HG03159 (cell line): ENCODE data around the gene CES5A.
"Not testable (repeated sequence)": the region's sequence is repeated elsewhere in the genome, so short reads cannot be mapped to it uniquely, and the experiment has no call there.

Experiments
- ATAC-seq: cut with Tn5 transposase; IDR thresholded peaks from one replicate; pipeline ENCODE4 v1.9.1; 2021; ENCODE audit warnings: mild to moderate bottlenecking, moderate library complexity; ENCODE audit not compliant: unreplicated experiment

CES5A gene, protein sequence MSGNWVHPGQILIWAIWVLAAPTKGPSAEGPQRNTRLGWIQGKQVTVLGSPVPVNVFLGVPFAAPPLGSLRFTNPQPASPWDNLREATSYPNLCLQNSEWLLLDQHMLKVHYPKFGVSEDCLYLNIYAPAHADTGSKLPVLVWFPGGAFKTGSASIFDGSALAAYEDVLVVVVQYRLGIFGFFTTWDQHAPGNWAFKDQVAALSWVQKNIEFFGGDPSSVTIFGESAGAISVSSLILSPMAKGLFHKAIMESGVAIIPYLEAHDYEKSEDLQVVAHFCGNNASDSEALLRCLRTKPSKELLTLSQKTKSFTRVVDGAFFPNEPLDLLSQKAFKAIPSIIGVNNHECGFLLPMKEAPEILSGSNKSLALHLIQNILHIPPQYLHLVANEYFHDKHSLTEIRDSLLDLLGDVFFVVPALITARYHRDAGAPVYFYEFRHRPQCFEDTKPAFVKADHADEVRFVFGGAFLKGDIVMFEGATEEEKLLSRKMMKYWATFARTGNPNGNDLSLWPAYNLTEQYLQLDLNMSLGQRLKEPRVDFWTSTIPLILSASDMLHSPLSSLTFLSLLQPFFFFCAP

DNA sequence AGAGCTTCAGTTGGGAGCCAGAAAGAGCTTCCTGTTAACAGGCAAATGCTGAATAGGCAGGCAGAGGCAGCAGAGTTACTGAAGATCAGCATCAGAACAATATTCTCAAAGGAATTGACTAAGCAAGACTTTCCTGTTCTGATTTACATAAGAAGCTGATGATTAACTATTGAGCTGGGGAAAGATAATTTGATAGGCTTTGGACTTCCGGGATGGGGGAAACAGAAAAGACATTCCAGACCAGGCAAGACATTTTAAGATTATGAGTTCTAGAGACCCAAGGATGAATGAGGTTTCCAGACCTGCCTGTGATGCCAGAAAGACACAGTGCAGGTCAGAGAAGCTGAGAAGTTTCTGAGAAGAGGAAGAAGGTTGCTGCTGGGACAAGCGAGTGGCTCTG is at the start of gene CES5A:
Gene CES5A, minus strand, starts transcription at position 101 of the 400 bp plus-strand sequence. CDS start 152 bp downstream, outside the sequence.
- no peak for ATAC-seq

DNA sequence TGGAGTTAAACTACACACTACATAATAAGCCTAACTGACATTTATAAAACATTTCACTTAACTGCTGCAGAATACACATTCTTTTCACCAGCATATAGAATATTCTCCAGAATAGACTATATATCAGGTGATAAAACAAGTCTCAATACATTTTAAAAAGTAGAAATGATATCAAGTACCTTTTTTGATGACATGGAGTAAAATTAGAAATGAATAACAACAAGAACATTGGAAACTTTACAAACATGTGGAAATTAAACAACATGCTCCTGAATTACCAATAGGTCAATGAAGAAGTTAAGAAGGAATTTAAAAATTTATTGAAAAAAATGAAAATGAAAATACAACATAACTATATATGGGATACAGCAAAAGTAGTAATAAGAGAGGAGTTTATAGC is 47.5 kb upstream of the CES5A start:
- ATAC-seq: no peak

DNA sequence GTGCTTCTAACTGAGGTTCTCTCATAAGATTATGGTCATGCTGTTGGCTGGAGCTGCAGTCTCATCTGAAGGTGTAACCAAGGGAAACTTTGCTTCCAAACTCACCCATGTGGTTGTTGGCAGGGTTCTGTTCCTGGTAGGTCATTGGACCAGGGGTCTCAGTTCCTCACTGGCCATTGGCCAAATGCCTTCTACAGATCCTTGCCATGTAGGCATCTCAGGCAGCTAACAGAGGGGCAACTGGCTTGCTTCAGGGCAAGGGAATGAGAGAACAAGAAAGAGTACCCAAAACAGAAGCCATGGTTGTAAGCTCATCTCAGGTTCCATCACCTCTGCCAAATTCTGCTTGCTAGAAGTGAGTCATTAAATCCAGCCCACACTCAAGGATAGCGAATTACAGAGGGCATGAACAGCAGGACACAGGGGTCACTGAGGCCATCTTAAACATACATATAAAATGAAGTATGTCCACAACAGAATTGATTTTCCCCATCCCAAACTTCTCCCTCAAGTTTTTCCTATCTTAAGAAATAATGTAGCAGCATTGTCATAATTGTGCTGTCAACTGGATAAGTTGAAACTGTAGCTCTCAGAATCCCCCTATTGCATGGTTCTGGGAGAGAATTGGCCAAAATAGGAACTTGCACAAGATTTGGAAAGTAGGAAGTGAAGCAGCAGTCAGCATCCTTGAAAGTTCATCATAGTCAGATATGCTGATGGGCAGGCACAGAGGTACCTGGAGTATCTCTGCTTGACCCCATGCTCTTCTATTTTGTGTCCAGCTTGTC is 42.4 kb upstream of the CES5A start:
- no peak for ATAC-seq

DNA sequence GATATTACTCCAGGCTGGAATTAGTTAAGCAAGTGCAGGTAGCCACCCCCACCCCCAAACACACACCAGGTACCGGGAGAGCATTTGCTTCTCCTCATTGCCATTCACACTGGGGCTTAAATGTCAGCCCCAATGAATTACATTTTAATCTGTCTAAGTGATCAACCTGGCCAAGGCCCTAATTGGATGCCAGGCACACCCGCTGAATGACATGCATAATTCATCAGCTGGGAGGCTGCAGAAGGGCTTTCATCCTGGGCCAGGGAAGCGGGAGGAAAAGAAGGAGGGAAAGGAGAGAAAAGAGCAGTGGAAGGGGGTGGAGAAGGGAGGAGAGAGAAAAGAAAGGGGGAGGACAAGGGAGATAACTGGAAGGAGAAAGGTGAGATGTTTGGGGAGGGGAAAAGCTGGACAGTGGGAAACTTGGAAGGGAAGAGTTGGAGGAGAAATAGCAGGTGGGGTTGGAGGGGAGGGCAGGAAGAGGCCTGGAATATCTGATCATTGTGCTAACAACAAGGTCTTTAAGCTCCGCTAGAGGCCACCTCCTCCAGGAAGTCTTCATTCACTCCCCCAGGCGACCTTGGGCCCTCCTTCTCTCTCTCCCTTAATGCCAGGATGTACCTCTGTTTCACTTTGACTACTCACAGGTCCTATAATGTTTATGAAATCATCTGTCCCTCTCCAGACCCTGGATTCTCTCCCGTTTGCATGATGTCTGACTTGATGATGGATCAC is 40.1 kb upstream of the CES5A start:
- no peak for ATAC-seq

DNA sequence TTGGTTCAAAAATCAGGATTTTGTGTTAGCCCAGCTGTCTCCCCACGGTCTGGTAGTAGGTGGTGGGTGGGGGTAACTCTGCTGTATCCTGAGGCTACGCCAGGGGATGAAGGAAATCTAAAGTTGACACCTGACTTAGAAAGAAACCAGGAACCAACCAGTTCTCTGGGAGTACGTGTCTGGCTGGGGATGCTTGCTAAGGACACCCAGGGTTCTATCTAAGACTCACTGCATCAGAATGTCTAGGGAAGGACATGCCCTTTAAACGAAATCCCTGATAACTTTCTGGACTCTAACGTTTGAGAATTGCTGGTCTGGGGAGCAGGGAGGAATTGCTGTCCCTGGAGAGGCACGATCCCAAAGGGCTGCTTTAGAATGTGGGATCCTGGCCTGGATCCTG is 39.2 kb upstream of the CES5A start:
- no peak for ATAC-seq

DNA sequence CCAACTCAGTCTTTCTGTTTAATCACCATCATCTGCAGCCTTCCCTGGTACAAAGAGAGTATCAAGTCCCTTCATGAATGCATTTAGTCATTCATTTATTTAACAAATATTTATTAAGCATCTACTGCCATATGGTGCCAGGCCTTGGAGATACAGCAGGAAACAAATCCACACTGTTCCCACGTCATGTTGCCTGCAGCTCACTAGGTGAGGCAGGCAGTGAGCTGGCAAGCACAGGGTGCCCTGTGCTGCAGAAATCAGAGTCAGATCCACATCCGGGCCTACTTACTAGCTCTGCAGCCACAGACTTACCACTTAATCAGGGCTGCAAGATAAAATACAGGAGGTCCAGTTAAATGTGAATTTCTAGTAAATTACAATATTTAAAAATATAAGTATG is 38.5 kb upstream of the CES5A start:
- no peak for ATAC-seq

DNA sequence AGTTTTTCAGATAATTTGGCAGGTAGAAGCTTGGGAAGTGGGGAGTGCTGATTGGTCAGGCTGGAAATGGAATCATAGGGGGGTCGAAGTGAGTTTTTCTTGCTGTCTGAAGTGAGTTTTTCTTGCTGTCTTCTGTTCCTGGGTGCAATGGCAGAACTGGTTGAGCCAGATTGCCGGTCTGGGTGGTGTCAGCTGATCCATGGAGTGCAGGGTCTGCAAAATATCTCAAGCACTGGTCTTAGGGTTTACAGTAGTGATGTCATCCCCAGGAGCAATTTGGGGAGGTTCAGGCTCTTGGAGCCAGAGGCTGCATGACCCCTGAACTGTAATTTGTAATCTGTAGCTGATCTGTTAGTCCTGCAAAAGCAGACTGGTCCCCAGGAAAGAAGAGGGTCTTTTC is 37.9 kb upstream of the CES5A start:
- ATAC-seq: not testable (repeated sequence)

DNA sequence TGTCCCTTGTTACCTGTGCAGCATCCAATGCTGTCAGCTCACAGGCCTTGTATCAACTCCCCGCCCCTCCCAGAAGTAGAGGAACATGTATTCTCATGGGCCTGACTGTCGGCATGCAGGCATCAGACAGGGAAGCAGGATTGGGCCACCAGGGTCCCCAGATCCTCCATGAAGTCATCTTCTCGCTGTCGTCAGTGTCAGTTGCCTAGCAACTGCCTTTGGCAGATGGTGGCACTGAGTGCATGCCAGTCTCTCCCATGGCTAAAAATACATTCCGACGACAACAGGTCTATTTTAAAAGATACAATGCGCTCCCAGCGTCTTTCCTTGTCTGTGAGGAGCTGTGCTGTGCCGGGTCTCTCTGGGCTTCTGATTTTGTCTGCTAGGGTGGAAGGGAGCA is 36.8 kb upstream of the CES5A start:
- ATAC-seq: no peak

DNA sequence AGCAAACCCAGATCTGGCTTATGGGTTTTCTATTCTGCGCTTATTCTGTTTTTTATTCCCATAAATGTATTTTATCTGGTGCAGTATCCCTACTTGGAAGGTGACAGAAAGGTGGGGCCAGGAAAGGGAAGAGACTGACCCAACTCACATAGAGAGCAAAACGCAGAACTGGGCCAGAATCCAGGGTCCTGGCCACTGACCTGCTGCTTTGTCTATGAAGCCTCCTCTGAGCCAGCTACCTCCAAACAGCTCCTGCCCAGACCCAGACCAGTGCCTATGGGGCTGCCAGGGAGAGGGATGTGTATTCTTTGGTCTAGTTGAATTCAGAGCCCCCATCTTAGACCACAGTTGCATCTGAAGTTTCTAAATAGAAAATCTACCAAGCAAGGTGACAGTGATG is 36.4 kb upstream of the CES5A start:
- no peak for ATAC-seq

DNA sequence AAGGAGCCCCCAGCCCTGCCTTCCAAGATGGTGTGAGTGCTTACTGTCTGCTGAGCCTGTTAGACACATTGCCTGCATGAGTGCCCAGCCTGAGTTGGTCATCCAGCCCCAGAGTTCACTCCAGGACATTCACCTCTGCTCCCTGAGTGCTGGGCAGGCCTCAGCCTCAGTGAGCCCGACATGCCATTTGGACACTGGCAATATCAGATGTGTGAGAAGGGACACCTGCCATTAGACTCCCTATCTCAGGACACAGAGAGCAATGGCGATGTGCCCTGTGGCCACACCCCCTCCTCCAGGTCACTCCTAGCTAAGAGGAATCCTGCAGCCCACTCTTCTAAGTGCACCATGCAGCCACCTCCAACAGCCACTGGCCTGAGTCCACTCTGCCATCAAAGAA is 34.7 kb upstream of the CES5A start:
- no peak for ATAC-seq

DNA sequence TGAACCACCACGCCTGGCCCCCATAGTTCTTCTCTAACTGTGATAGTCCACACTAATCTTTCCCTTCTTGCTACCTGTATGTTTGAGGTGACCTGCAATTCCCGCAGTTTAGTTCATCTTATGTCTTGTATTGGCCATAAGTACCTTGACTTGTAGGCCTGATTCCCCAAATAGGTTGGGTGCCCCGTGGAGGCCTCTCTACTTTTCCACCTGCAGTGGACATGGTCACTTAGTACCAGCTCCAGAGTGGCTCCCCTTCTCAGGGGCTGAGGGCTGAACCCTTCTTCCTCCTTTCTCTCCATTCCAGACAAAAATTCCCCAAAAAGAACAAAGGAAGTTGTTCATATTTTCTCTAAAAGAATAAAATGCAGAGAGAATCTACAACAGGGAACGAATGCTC is 33.5 kb upstream of the CES5A start:
- ATAC-seq: no peak

DNA sequence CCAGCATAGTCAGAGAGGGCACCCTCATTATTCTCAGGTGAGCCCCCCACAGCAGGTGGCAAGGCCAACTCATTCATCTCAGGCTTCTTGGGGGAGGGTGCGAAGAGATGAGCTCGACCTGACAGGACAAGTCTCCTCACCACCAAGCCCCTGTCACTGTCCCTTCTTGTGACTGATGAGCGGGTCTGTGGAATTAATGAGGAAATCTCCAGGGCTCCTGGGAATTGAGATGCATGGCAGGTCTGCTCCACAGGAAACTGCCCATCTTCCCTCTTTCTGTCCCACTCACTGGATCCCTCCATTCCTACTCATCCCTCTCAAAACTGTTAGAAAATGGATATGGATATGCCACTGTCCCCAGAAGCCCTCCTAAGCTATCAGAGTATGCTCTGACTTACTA is 32.5 kb upstream of the CES5A start:
- ATAC-seq: no peak

DNA sequence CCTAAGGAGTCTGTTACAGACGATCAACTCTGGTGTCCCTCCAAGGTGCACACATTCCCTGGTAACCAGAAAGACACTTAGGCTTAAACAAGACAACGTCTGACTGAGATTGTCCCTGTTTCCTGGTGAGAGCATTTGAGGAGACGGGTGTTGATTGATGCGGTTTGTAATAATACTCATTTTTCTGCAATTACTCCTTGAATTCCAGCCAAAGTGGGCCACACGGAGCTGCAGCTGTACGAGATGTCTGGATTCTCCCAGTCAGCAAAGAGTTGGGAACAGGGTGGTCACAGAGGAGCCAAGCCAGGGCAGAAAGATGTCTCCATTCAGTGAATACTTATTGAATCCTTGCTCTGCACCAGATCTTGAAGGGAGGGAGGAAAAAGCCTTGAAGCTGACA is 30.9 kb upstream of the CES5A start:
- no peak for ATAC-seq

DNA sequence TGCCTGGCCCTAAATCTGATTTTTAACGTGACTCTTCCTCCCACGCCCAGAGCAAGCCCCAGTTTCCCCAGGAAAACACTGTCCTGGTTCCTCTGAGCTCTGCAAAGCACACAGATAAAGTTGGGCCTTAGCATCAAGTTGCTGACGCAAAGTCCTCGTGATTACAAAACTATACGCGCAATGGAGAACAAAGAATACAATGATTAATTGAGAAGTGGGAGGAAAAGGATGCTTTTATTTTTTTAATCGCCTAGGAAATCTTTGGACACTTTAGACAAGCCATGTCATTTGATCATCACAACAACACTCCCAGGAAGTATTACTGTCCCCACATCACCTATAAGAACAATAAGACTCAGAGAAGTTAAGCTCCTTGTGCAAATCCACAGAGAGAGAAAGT is 30.5 kb upstream of the CES5A start:
- no peak for ATAC-seq

DNA sequence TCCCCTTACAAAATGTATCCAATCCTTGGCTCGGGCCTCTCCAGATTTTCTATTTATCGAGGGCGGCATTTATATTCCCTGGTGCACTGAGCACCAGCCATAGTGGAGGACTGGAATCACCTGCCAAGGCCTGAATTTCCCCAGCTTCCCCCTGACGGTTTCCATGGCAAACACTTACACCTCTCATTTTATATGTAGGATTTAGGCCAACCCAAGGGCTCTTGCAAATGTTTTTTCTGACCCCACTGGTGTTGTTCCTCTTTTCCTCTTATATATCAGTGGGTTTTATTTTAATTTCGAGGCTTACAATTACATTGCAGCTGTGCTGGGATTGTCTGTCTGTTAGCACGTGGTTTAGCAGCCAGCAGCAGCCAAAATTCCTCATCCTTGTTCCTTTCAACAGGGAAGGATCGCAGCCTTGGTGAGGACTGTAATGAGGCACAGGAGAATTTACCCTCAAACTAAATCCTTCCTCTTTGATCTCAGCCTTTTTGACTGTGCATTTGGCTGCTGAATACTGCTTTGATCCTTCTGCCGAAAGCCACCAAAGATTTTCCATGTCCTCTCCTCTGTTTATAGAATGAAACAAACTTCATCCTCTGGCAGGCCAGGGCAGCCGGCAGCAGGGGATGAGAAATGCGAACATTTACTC is 26.5 kb upstream of the CES5A start:
- no peak for ATAC-seq

DNA sequence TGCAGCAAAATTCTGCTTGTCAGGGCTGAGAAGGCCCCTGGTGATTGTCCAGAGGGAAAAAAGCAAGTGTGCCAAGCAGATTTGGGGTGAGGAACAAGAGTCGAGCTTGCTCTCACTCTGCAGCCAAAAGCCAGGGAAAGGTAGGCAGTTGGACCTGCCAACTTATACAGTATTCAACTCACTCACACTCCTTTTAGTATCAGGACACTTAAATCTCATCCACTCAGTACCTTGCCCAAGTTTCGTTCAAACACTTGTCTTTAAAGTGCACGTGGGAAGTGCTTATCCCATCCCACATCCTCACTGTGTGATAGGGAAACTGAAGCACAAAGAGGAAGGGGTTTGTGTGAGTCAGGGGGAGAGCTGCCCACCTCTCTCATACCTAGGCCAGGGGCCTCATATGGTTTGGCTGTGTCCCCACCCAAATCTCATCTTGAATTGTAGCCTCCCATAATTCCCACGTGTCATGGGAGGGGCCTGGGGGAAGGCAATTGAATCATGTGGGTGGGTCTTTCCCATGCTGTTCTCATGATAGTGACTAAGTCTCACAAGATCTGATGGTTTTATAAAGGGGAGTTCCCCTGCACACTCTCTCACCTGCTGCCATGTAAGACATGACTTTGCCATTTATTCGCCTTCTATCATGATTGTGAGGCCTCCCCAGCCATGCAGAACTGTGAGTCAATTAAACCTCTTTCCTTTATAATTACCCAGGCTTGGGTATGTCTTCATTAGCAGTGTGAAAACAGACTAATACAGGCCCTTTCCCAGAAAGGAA is 25.6 kb upstream of the CES5A start:
- ATAC-seq: no peak

DNA sequence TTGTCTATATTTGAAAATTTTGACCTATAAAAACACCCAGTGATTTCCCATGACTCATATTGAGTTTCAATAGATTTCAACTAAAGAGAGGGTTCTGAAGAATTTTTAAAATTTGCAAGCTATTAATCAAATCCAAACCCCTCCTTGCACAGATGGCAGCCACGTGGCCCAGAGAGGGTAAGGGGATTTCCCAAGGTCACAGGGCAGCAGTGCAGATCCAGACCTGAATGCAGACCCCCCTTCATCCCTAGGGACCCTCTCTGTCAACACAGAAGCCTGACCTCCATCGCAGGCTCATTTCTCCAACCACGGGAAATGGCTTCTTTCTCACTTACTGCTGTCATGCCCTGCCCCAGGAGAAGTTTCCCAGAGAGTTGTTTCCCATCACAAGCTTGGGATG is 24.7 kb upstream of the CES5A start:
- ATAC-seq: no peak

DNA sequence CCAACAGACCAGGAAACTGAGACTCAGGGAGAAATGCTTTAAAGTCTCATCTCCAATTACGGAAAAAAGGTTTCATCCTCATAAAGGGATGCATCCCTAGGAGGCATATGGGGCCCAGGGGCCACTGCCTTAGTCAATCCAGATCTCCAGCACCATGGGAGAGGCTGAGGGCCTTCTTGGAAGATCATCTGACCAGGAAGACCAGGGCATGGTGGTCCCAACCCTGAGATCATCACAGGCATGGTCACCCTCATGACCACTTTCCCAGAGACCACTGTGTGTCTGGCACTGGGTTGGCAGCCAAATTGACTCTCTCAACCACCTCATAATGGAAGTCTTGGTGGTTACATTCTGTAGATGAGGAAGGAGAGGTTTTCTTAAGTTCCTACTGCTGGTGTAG is 23.4 kb upstream of the CES5A start:
- no peak for ATAC-seq

DNA sequence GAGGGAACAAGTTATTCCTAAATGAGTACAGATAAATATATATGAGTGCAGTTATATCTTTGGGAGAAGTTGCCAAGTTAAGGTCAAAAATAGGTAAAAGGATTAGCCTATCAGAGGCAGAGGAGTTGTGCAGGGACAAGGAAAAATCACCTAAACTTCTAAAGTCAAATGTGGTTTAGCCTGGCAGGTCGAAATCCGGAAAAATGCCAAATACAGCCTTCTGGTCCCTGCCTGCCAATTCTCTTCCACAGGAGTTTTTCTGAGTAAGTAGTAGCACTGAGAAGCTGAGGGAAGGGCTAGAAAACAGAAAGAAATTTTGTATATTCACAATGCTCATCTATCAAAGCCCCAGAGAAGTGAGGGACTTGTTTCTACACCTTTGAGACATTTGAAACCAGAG is 17.6 kb upstream of the CES5A start:
- ATAC-seq: no peak

DNA sequence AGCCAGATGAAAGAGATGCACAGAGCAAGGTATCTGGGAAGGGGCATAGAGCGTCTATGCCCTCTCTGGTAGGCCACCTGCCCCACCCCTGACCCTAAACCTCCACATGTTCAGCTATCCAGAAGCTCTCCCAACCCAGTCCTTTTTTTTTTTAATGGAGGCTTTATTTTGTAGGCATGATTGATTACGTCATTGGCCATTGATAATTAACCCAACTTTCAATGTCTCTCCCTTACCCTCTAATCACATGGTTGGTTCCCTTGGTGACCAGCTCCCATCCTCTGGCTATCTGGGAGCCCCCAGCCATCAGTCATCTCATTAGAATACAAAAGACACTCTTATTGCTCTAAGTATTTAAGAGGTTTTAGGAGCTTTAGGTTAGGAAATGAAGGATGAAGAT is 14.3 kb upstream of the CES5A start:
- ATAC-seq: no peak
